Right lobe of liver (tissue), 6 donors: Measurements from ENCODE around the gene CEP57L1. TPM values are rescaled to one million over a fixed set of nuclear protein-coding genes. Genes with fewer than 3 reads are reported as not detected.

Experiments used
- ATAC-seq, 4 donors: fragments of 200-7000 bp; cut with Tn5 transposase; one replicate each; pipeline ENCODE4 v1.9.1; 2020; ENCODE audit warnings: mild to moderate bottlenecking in 4 of 4, moderate library complexity in 4 of 4
- DNase-seq, 3 donors: peaks; one replicate each; pipeline ENCODE4 v3.0.0-alpha.2; 2020
- H3K27ac ChIP-seq, 3 donors: fragments of 200-600 bp; one replicate each; pipeline ENCODE4 v1.8.0; 2022
- H3K27me3 ChIP-seq, 2 donors: fragments of 200-600 bp; one replicate each; pipeline ENCODE4 v1.8.0; 2022
- H3K36me3 ChIP-seq, 4 donors: fragments of 200-600 bp; sonication (generic) in 1 of 4; one replicate each; pipeline versions ENCODE4 v1.5.1 to v1.8.0; 2017 to 2022; ENCODE audit warnings: control low read depth in 1 of 4
- H3K4me1 ChIP-seq, 4 donors: fragments of 200-600 bp; sonication (generic) in 1 of 4; one replicate each; pipeline versions ENCODE4 v1.5.1 to v1.8.0; 2017 to 2022; ENCODE audit warnings: control low read depth in 1 of 4
- H3K4me3 ChIP-seq, 3 donors: fragments of 200-600 bp; one replicate each; pipeline ENCODE4 v1.8.0; 2022
- H3K9me3 ChIP-seq, 4 donors: fragments of 200-600 bp; sonication (generic) in 1 of 4; one replicate each; pipeline versions ENCODE4 v1.5.1 to v1.8.0; 2017 to 2022; ENCODE audit warnings: control low read depth in 1 of 4
- POLR2A ChIP-seq: fragments of 450-650 bp; IDR thresholded peaks from one replicate; pipeline ENCODE4 v1.6.1; 2017; ENCODE audit warnings: antibody characterized with exemption, mild to moderate bottlenecking
- WGBS: methylation state at CpG from one replicate; pipeline ENCODE4 v1.1.6; 2018; ENCODE audit warnings: low coverage, low lambda C conversion rate; ENCODE audit not compliant: insufficient coverage; ENCODE audit errors: missing lambda C conversion rate; 5-methylcytosine and 5-hydroxymethylcytosine counted together
- intact Hi-C, 2 donors: fragments of 100-400 bp; cut with DNase I; formaldehyde crosslinking; loops; one replicate each; pipeline versions ENCODE4 v1.11.2 to v1.14.1; 2022
- total RNA-seq, 6 experiments: library from RNA; depleted of rRNA in 2 of 6; stranded (reverse); fragments of >200 nt in 2 of 6; fragmentation: NEBNext Ultra II Directional in 3 of 6; extraction: Animal tissue kit (Norgen Biotek cat#: 25700) in 3 of 6; gene quantifications; one replicate each; pipeline versions ENCODE4 v1.1.0 to v1.2.4, GENCODE V29; 2016 to 2023
- TF ChIP-seq, protein P1 (sequence below), 4 donors: fragments of 200-600 bp in 3 of 4; fragments of 450-650 bp in 1 of 4; IDR thresholded peaks; one replicate each; pipeline versions ENCODE4 v1.5.1 to v1.8.0; 2016 to 2022; ENCODE audit warnings: antibody characterized with exemption in 4 of 4, mild to moderate bottlenecking in 2 of 4
- donor health status: DM: no; HTN: yes; CAD: no.
- donor health status: DM: no; HTN: no; CAD: no.
- donor health status: DM: no; HTN: no; CAD: no.
- donor health status: DM: no; HTN: yes; CAD: no.
- donor health status: DM: no; HTN: yes; CAD: no.

Gene CEP57L1
- total RNA-seq, 6 experiments from 2014 or later, result 6.3 to 9.5 (median 7.6) TPM

GRCh38 chr6:109050447-109051102 lies 44.7 kb upstream of the CEP57L1 start:
- Histone ChIP-seq H3K36me3 (no peaks in the 10 kb centered on the region), H3K4me3 (no peak overlapping the region), H3K27ac (no peak overlapping the region), H3K4me1 (no peaks in the 10 kb centered on the region), H3K9me3 (no peaks in the 10 kb centered on the region), H3K27me3 (no peaks in the 10 kb centered on the region)
- ATAC-seq (no peak), DNase-seq (no peak)
- 71% methylated on average over 1 of the region's 1 CpG for WGBS
- TF ChIP-seq, protein P1, sequence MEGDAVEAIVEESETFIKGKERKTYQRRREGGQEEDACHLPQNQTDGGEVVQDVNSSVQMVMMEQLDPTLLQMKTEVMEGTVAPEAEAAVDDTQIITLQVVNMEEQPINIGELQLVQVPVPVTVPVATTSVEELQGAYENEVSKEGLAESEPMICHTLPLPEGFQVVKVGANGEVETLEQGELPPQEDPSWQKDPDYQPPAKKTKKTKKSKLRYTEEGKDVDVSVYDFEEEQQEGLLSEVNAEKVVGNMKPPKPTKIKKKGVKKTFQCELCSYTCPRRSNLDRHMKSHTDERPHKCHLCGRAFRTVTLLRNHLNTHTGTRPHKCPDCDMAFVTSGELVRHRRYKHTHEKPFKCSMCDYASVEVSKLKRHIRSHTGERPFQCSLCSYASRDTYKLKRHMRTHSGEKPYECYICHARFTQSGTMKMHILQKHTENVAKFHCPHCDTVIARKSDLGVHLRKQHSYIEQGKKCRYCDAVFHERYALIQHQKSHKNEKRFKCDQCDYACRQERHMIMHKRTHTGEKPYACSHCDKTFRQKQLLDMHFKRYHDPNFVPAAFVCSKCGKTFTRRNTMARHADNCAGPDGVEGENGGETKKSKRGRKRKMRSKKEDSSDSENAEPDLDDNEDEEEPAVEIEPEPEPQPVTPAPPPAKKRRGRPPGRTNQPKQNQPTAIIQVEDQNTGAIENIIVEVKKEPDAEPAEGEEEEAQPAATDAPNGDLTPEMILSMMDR (IDR thresholded peaks at IDR 0.05), result no peak
- TF ChIP-seq POLR2A, result no peak
- intact Hi-C loops, result no loop called here

- Histone ChIP-seq H3K27me3 (no peaks in the 10 kb centered on the region), H3K36me3 (no peaks in the 10 kb centered on the region), H3K4me1 (no peaks in the 10 kb centered on the region), H3K27ac (no peak overlapping the region), H3K4me3 (no peak overlapping the region), H3K9me3 (no peaks in the 10 kb centered on the region)
- intact Hi-C loops, result no loop called here
- ATAC-seq, result no peak
- 40% methylated on average over 1 of the region's 1 CpG for WGBS
- DNase-seq, result no peak
- TF ChIP-seq POLR2A, result no peak
- TF ChIP-seq, protein P1 (IDR thresholded peaks at IDR 0.05), result no peak
Measured at GRCh38 chr6:109051301-109052017, 43.8 kb upstream of the CEP57L1 start.

- no peaks in the 10 kb centered on the region for H3K36me3 ChIP-seq
- H3K9me3 ChIP-seq, result no peaks in the 10 kb centered on the region
- intact Hi-C loops, result no loop called here
- DNase-seq, result no peak
- H3K4me3 ChIP-seq, result no peak overlapping the region
- TF ChIP-seq, protein P1 (IDR thresholded peaks at IDR 0.05), result no peak
- no peak for TF ChIP-seq POLR2A
- H3K4me1 ChIP-seq, result no peaks in the 10 kb centered on the region
- no peaks in the 10 kb centered on the region for H3K27me3 ChIP-seq
- ATAC-seq, result no peak
- H3K27ac ChIP-seq, result no peak overlapping the region
Measured at GRCh38 chr6:109052018-109052651, 43.2 kb upstream of the CEP57L1 start.

- intact Hi-C loops, result no loop called here
Measured at GRCh38 chr6:109052852-109053251, 42.5 kb upstream of the CEP57L1 start.

More at GRCh38 chr6:109052852-109053251, 42.5 kb upstream of the CEP57L1 start:
- no peak for TF ChIP-seq POLR2A
- TF ChIP-seq, protein P1 (IDR thresholded peaks at IDR 0.05), result no peak
- H3K27me3 ChIP-seq, result no peaks in the 10 kb centered on the region
- ATAC-seq (no peak), DNase-seq (no peak)
- no peaks in the 10 kb centered on the region for H3K36me3 ChIP-seq
- H3K4me3 ChIP-seq, result no peak overlapping the region
- H3K27ac ChIP-seq, result no peak overlapping the region
- WGBS, result 75% methylated on average over 4 of the region's 4 CpGs
- no peaks in the 10 kb centered on the region for H3K9me3 ChIP-seq
- no peaks in the 10 kb centered on the region for H3K4me1 ChIP-seq
